HUES48 (cell line): ENCODE results near the gene MAP3K2.

Experiments
- H3K27ac ChIP-seq: one replicate; pipeline ENCODE4 v1.7.0; 2013; ENCODE audit warnings: low read depth, low read length, inconsistent platforms
- H3K27me3 ChIP-seq: 2 replicates; pipeline ENCODE4 v1.6.1; 2013; ENCODE audit warnings: mild to moderate bottlenecking, low read length; ENCODE audit not compliant: control insufficient read depth, insufficient read depth
- H3K36me3 ChIP-seq: 2 replicates; pipeline ENCODE4 v1.6.1; 2013; ENCODE audit warnings: low read length; ENCODE audit not compliant: control insufficient read depth, insufficient read depth
- H3K4me1 ChIP-seq: 2 replicates; pipeline ENCODE4 v1.6.1; 2013; ENCODE audit warnings: mild to moderate bottlenecking, low read length; ENCODE audit not compliant: control insufficient read depth, insufficient read depth
- H3K4me3 ChIP-seq: 2 replicates; pipeline ENCODE4 v1.5.1; 2013; ENCODE audit warnings: mild to moderate bottlenecking, low read depth, low read length
- H3K9ac ChIP-seq: 2 replicates; pipeline ENCODE4 v1.6.1; 2013; ENCODE audit warnings: mild to moderate bottlenecking, low read depth, low read length, moderate library complexity
- H3K9me3 ChIP-seq: 2 replicates; pipeline ENCODE4 v1.6.1; 2013; ENCODE audit warnings: low read length; ENCODE audit not compliant: control insufficient read depth, insufficient read depth

MAP3K2 gene

GRCh38 chr2:127401757-127402695, 14.3 kb upstream of the MAP3K2 start:
- Histone ChIP-seq H3K9ac (no peak overlapping the region), H3K36me3 (no peaks in the 10 kb centered on the region), H3K9me3 (no peaks in the 10 kb centered on the region), H3K4me1 (0 out of 2 replicates have a peak, but pooled peaks cover 4% of the 10 kb centered on the region), H3K27me3 (no peaks in the 10 kb centered on the region), H3K27ac (no peak overlapping the region), H3K4me3 (no peak overlapping the region)

- Histone ChIP-seq H3K9ac (no peak overlapping the region), H3K27me3 (no peaks in the 10 kb centered on the region), H3K9me3 (no peaks in the 10 kb centered on the region), H3K4me1 (0 out of 2 replicates have a peak, but pooled peaks cover 4% of the 10 kb centered on the region), H3K4me3 (no peak overlapping the region), H3K27ac (no peak overlapping the region), H3K36me3 (no peaks in the 10 kb centered on the region)
Observed at GRCh38 chr2:127400897-127401756, 13.4 kb upstream of the MAP3K2 start.

GRCh38 chr2:127400533-127400896, 12.7 kb upstream of the MAP3K2 start:
- Histone ChIP-seq H3K27ac (no peak overlapping the region), H3K9ac (no peak overlapping the region), H3K27me3 (no peaks in the 10 kb centered on the region), H3K36me3 (no peaks in the 10 kb centered on the region), H3K4me3 (no peak overlapping the region), H3K9me3 (no peaks in the 10 kb centered on the region), H3K4me1 (0 out of 2 replicates have a peak, but pooled peaks cover 4% of the 10 kb centered on the region)

- no peak overlapping the region for H3K27ac ChIP-seq
- H3K9me3 ChIP-seq = no peaks in the 10 kb centered on the region
- no peak overlapping the region for H3K4me3 ChIP-seq
- H3K4me1 ChIP-seq = no peaks in the 10 kb centered on the region
- H3K27me3 ChIP-seq = no peaks in the 10 kb centered on the region
- H3K36me3 ChIP-seq = no peaks in the 10 kb centered on the region
- no peak overlapping the region for H3K9ac ChIP-seq
Observed at GRCh38 chr2:127398239-127398590, 10.4 kb upstream of the MAP3K2 start.

- no peaks in the 10 kb centered on the region for H3K4me1 ChIP-seq
- no peak overlapping the region for H3K4me3 ChIP-seq
- no peaks in the 10 kb centered on the region for H3K9me3 ChIP-seq
- H3K9ac ChIP-seq = no peak overlapping the region
- no peak overlapping the region for H3K27ac ChIP-seq
- no peaks in the 10 kb centered on the region for H3K27me3 ChIP-seq
- H3K36me3 ChIP-seq = no peaks in the 10 kb centered on the region
Observed at GRCh38 chr2:127397568-127398238, 9.9 kb upstream of the MAP3K2 start.

- Histone ChIP-seq H3K27ac (no peak overlapping the region), H3K4me1 (no peaks in the 10 kb centered on the region), H3K9ac (no peak overlapping the region), H3K27me3 (no peaks in the 10 kb centered on the region), H3K9me3 (no peaks in the 10 kb centered on the region), H3K36me3 (no peaks in the 10 kb centered on the region), H3K4me3 (no peak overlapping the region)
Observed at GRCh38 chr2:127394492-127394891, 6.7 kb upstream of the MAP3K2 start.

GRCh38 chr2:127392828-127393578, 5.2 kb upstream of the MAP3K2 start:
- no peak overlapping the region for H3K27ac ChIP-seq

GRCh38 chr2:127392133-127392827, 4.5 kb upstream of the MAP3K2 start:
- H3K4me1 ChIP-seq = peaks cover 10% of the 10 kb centered on the region
- no peaks in the 10 kb centered on the region for H3K36me3 ChIP-seq
- no peak overlapping the region for H3K27ac ChIP-seq

More at GRCh38 chr2:127392828-127393578, 5.2 kb upstream of the MAP3K2 start:
- Histone ChIP-seq H3K27me3 (peaks cover 2% of the 10 kb centered on the region; the same call in 1 of the 2 replicates), H3K36me3 (no peaks in the 10 kb centered on the region), H3K9ac (no peak overlapping the region), H3K9me3 (no peaks in the 10 kb centered on the region), H3K4me1 (peaks cover 10% of the 10 kb centered on the region), H3K4me3 (no peak overlapping the region)

GRCh38 chr2:127389778-127390435, 2.1 kb upstream of the MAP3K2 start:
- peaks cover 18% of the 10 kb centered on the region for H3K4me1 ChIP-seq
- no peak overlapping the region for H3K27ac ChIP-seq
- peaks cover 2% of the 10 kb centered on the region; the same call in 1 of the 2 replicates for H3K27me3 ChIP-seq
- H3K4me3 ChIP-seq = no peak overlapping the region
- no peaks in the 10 kb centered on the region for H3K36me3 ChIP-seq
- H3K9ac ChIP-seq = no peak overlapping the region
- no peaks in the 10 kb centered on the region for H3K9me3 ChIP-seq

More at GRCh38 chr2:127392133-127392827, 4.5 kb upstream of the MAP3K2 start:
- Histone ChIP-seq H3K9me3 (no peaks in the 10 kb centered on the region), H3K9ac (no peak overlapping the region), H3K4me3 (no peak overlapping the region), H3K27me3 (peaks cover 2% of the 10 kb centered on the region; the same call in 1 of the 2 replicates)
